ENCODE results near the gene CEP170. TPM values are rescaled to one million over a fixed set of nuclear protein-coding genes. Genes with fewer than 3 reads are reported as not detected.

Gene CEP170
- total RNA-seq, 1 experiment from 2014 or later, result 94.7 TPM

- ChIA-PET CTCF (no interaction called here), POLR2A (no interaction called here)
- Mint-ChIP-seq H3K4me1 (peaks cover 32% of the 10 kb centered on the region), H3K36me3 (peaks cover 13% of the 10 kb centered on the region; the same call in 1 of the 2 replicates), H3K4me3 (no peak overlapping the region), H3K27me3 (ENCODE audit: low read depth) (no peaks in the 10 kb centered on the region), H3K9me3 (peaks cover 4% of the 10 kb centered on the region; the same call in 1 of the 2 replicates), H3K27ac (no peak overlapping the region)
- DNase-seq (ENCODE audit: low spot score), result no peak
- no peak for ATAC-seq
- TF ChIP-seq SMAD4 (CRISPR knock-in tag; IDR thresholded peaks at IDR 0.05) (no peak), CREB1 (CRISPR knock-in tag; IDR thresholded peaks at IDR 0.05) (no peak), ERG (CRISPR knock-in tag; IDR thresholded peaks at IDR 0.05) (no peak), ETV6 (CRISPR knock-in tag; IDR thresholded peaks at IDR 0.05) (no peak), ZNF512 (CRISPR knock-in tag; IDR thresholded peaks at IDR 0.05; ENCODE audit: borderline replicate concordance) (no peak), SP1 (CRISPR knock-in tag; conservative IDR thresholded peaks at IDR 0.05) (no peak), ELF4 (CRISPR knock-in tag; IDR thresholded peaks at IDR 0.05; ENCODE audit: low read depth) (no peak), ATF3 (CRISPR knock-in tag; conservative IDR thresholded peaks at IDR 0.05) (no peak), ZNF263 (CRISPR knock-in tag; IDR thresholded peaks at IDR 0.05; ENCODE audit: low read depth) (no peak), ZNF138 (CRISPR knock-in tag; conservative IDR thresholded peaks at IDR 0.05) (no peak), ZNF416 (CRISPR knock-in tag; IDR thresholded peaks at IDR 0.05) (no peak), SOX15 (CRISPR knock-in tag; IDR thresholded peaks at IDR 0.05) (no peak), FOXJ3 (CRISPR knock-in tag; IDR thresholded peaks at IDR 0.05; ENCODE audit: borderline replicate concordance) (no peak)
Observed at GRCh38 chr1:243246916-243247315, 8.2 kb downstream of the CEP170 start.

GRCh38 chr1:243244432-243244841 lies 10.6 kb downstream of the CEP170 start:
- H3K4me1 Mint-ChIP-seq, result peaks cover 9% of the 10 kb centered on the region
- H3K27me3 Mint-ChIP-seq (ENCODE audit: low read depth), result no peaks in the 10 kb centered on the region
- peak overlapping the region; percentile 38; the same call in 1 of the 2 replicates for H3K27ac Mint-ChIP-seq
- TF ChIP-seq MLX (CRISPR knock-in tag; IDR thresholded peaks at IDR 0.05) (no peak), FOXJ3 (CRISPR knock-in tag; IDR thresholded peaks at IDR 0.05; ENCODE audit: borderline replicate concordance) (no peak), ZMAT4 (CRISPR knock-in tag; IDR thresholded peaks at IDR 0.05) (no peak), AR (CRISPR knock-in tag; IDR thresholded peaks at IDR 0.05) (no peak), E2F4 (CRISPR knock-in tag; IDR thresholded peaks at IDR 0.05; ENCODE audit: borderline replicate concordance, low read depth) (no peak), SMAD3 (CRISPR knock-in tag; IDR thresholded peaks at IDR 0.05; ENCODE audit: borderline replicate concordance) (no peak), AFF4 (CRISPR knock-in tag; IDR thresholded peaks at IDR 0.05; ENCODE audit: borderline replicate concordance) (no peak), CDX4 (CRISPR knock-in tag; IDR thresholded peaks at IDR 0.05; ENCODE audit: borderline replicate concordance) (no peak), E2F1 (CRISPR knock-in tag; IDR thresholded peaks at IDR 0.05) (no peak)

More at GRCh38 chr1:243244432-243244841, 10.6 kb downstream of the CEP170 start:
- H3K4me3 Mint-ChIP-seq, result no peak overlapping the region
- POLR2A ChIA-PET, result no interaction called here
- peaks cover 4% of the 10 kb centered on the region; the same call in 1 of the 2 replicates for H3K9me3 Mint-ChIP-seq
- ATAC-seq, result no peak
- peaks cover 13% of the 10 kb centered on the region; the same call in 1 of the 2 replicates for H3K36me3 Mint-ChIP-seq
- DNase-seq (ENCODE audit: low spot score), result no peak
- CTCF ChIA-PET, result no interaction called here

Data from WTC11 (cell line).